GM18861 (cell line): Measurements from ENCODE around the gene AAK1.
"Not testable (repeated sequence)": the region's sequence is repeated elsewhere in the genome, so short reads cannot be mapped to it uniquely, and the experiment has no call there.

Experiments used
- ATAC-seq: cut with Tn5 transposase; IDR thresholded peaks from one replicate; pipeline ENCODE4 v1.9.1; 2021; ENCODE audit not compliant: unreplicated experiment

Gene AAK1

GRCh38 chr2:69628325-69629021 lies 15.1 kb downstream of the AAK1 start:
- ATAC-seq = no peak

DNA sequence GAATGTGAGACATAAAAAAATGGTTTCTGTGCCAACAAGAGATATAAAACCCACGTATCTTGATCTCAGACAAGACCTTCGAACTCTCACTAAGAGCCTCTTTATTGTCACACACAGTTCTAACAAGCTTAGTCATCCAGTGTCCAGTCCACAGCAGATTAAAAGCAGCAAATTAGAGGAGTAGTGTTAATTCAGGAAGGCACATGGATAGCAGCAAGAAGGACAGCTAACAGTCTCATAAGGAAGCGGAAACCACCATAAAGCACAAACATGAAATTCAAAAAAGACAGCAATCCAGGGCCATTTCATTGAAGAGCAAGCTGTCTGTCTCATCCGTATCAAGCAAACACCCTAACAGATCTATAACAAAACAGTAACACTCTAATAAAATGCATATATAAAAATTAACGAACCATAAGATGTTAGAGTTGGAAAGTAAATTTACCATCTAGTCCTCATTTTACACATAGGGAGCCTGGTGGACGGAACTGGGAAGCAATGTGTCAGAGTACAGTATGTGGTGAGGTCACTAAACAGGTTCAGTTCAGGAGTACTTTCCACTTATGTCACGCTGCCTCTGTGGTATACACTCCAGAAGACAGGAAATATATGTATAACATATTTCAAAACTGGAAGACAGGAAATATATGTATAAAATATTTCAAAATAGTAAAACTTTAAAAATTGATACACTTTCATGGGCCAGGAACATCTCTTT lies 18.3 kb downstream of the AAK1 start:
- ATAC-seq = no peak

GRCh38 chr2:69624611-69625010 lies 18.9 kb downstream of the AAK1 start:
- ATAC-seq = no peak

DNA sequence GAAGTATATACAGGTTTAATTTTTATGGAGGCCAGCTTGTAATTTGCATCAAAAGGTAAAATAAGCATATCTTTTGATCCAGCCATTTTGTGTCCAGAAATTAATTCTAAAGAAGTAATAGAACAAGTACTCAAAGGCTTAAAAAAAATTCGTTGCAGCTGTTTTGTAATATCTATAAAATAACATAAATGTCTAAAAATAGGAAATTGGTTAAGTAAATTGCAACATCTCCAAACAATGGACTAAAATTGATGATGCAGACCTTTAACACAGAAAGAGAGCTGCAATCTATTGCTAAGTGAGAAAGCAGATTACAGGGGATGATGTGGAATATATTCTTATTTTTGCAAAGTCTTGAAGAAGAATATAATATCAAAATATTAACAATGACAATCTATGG lies 19.4 kb downstream of the AAK1 start:
- no peak for ATAC-seq

- ATAC-seq = no peak
Observed at GRCh38 chr2:69623236-69623635, 20.3 kb downstream of the AAK1 start.

DNA sequence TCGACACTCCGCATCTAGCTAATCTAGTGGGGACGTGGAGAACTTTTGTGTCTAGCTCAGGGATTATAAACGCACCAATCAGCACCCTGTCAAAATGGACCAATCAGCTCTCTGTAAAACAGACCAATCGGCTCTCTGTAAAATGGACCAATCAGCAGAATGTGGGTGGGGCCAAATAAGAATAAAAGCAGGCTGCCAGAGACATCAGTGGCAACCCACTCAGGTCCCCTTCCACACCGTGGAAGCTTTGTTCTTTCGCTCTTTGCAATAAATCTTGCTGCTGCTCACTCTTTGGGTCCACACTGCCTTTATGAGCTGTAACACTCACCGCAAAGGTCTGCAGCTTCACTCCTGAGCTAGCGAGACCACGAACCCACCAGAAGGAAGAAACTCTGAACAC lies 20.7 kb downstream of the AAK1 start:
- ATAC-seq = not testable (repeated sequence)

- ATAC-seq = not testable (repeated sequence)
Observed at GRCh38 chr2:69622017-69622540, 21.5 kb downstream of the AAK1 start.

DNA sequence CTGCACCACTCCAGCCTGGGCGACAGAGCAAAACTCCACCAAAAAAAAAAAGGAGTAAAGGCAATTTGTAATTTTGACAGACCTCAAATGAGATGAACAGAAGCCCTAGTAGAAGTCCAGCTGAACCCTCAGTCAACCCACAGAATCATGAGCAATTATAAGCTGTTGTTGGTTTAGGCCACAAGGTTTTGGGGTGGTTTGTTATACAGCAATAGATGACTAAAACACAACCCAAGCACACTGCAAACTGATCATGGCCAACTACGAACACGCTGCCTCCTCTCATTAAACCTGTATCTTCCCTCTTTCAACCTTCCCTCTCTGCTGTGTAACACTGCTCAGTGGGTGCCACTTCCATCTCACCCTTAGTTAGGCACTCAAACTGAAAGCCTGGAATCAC lies 22.1 kb downstream of the AAK1 start:
- ATAC-seq = no peak

DNA sequence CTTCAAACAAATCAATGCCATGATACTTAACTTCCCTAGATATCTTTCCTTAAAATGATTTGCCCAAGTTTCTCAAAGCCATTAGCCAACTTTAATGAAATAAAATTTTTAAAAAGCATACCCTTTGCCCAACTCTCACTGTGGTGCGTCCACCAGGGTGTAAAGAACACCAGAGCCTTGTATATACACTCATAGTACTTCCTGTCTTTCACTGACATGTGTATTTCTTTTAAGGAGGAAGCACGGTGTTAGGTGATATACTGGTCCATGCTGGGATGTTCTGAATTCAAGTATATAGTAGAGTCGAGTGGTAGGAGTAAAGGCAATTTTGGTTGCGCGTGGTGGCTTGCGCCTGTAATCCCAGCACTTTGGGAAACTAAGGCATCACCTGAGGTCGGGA lies 22.7 kb downstream of the AAK1 start:
- no peak for ATAC-seq

DNA sequence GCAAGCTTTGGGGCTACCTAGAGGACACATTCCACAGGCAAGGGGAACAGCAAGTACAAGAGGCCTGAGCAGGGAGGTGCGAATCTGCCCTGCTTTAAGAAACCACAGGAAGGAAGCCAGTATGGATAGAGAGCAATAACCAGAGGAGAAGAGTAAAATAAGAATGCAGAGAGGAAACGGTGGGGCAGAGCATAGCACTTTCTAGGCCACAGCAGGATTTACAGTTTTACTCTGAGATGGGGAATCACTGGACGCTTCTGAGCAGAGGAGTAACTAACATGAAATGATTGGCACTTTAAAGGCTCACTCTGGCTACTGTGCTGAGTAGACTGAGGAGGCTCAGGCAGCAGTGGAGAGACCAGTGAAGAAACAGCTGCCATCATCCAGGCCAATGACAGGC lies 23.8 kb downstream of the AAK1 start:
- no peak for ATAC-seq

DNA sequence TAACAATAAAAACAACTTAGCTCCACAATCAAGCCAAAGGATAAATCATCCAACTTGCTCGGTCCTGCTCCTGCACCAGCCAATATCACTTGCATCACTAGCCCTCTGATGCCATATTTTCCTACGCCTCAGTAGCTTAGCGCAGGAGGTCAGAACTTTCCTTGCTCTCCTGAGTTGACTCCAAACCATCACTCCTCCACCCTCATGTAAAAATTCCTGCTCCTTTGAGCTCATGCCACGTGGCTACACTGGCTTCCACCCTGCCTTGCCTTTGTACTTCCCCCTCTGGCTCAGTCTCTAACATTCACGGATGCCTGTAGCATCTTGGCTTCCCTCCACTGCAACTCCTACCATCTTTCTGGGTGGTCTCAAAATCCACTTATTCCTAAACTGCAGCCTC lies 25.2 kb downstream of the AAK1 start:
- ATAC-seq = no peak

DNA sequence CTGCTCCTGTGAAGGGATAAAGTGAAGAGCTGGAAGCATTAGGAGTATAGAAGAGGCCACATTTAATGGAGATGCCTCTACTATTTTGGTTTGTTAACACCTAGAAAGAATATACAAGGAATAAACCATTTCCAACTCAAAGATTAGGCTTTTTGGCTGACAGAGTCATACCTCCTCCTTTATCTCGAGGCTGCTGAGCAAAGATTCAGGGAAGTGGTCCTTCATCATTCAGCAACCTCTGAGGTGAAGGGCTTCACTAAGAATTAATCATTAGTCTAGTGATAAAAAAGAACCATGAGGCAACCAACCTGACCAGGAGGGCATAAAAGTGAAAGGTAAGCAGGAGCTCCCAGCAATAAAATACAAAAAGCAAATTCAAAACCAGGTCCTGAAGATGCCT lies 25.8 kb downstream of the AAK1 start:
- ATAC-seq = no peak

DNA sequence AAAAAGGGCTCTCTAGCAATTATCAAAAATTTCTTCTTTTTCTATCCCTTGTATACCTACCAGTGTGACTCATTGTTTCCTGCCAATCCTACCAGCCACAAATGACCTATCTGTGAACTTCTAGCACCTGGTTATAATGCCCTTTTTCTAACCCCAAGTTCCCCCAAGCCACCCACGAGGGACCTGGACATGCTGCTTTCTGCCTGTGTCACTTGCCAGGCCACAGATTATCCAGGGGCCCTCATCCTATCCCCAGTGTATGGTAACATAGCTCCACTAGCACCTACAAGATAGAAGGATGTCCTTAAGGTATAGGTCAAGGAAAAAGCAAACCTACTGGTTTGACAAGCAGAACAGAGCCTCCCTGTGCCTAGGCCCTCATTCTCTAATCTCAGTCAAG lies 26.8 kb downstream of the AAK1 start:
- no peak for ATAC-seq

DNA sequence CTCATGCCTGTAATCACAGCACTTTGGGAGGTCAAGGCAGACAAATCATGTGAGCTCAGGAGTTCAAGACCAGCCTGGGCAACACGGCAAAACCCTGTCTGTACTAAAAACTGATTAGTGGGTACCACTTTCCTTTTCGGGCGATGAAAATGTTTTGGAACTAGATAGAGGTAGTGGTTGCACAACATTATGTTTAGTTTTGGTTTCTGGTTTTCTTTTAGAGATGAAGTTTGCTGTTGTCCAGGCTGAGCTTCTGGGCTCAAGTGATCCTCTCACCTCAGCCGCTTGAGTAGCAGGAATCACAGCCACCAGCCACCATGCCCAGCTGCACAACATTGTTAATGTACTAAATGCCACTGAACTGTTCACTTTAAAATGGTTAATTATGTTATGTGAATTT lies 27.6 kb downstream of the AAK1 start:
- ATAC-seq = no peak

DNA sequence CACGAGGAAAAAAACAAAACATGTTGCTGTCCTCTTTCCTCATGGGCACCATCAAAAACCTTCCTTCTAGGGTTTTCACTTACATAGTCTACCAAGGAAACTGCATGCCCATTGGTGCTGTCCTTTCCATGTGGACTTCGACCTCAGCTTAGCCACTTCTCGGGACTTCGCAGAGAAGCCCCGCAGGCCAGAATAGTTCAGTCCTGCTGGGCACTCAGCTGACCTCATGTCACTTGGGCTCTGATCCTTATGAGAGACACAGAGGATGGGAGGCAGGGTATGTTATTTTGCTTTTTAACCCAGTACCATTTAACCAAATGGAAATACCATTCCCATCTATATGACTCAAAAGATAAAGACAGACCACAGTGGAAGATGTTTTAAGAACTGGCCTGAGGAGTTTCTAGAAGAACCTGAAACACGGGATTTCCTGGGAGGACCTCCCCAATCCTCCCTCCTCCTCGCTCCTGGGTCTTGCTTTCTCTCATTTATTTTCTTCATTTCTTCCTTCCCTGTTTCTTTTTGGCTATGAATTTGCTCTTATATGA lies 28.4 kb downstream of the AAK1 start:
- no peak for ATAC-seq

- no peak for ATAC-seq
Observed at GRCh38 chr2:69612707-69613106, 30.8 kb downstream of the AAK1 start.

DNA sequence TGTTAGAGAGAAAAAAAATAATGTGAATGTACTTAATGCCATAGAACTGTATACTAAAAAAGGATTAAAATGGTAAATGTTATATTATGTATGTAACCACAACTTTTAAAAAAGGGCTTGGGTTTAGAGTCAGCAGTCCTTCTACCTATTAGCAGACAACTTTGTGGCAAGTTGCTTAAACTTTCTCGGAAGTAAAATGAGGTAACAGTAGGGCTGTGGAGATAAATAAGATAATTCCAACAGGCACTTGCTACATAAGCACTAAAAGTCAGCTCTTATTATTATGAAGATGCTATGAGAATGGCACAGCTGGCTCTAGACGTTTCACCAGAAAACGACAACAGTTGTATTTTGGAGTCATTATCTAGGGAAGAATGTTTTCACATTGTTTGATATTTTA lies 31.3 kb downstream of the AAK1 start:
- no peak for ATAC-seq

GRCh38 chr2:69608109-69608508 lies 35.4 kb downstream of the AAK1 start:
- ATAC-seq = no peak

- not testable (repeated sequence) for ATAC-seq
Observed at GRCh38 chr2:69606771-69607170, 36.8 kb downstream of the AAK1 start.

- ATAC-seq = no peak
Observed at GRCh38 chr2:69605284-69605683, 38.3 kb downstream of the AAK1 start.

DNA sequence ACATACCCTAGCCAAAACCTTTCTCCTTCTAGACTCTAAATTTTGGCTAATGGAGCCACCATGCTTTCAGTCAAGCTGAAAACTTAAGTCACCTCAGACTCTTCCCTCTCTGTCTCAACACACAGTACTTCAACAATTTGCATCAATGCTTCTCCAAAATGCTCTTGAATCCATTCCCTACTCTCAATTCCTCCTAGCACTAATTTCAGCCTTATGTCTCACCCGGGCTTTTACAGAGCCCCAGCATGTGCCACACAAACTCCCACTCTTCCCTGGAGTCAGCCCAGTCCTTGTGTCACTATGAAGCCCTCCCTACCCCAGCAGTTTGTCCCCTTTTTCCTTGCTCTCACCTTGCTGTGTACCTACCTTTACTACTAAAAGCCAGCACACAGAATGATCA lies 38.7 kb downstream of the AAK1 start:
- no peak for ATAC-seq

GRCh38 chr2:69604026-69604678 lies 39.4 kb downstream of the AAK1 start:
- ATAC-seq = no peak
